Mesothelial cell of epicardium (in vitro differentiated cells): ENCODE results near the gene ECE1. TPM values are rescaled to one million over a fixed set of nuclear protein-coding genes. Genes with fewer than 3 reads are reported as not detected.

Source experiments
- DNase-seq, 2 experiments: peaks; one replicate each; pipeline ENCODE4 v3.0.0; 2021; ENCODE audit warnings: low spot score in 2 of 2; ENCODE audit not compliant: unreplicated experiment in 2 of 2
- H3K27ac Mint-ChIP-seq: 2 replicates; pipeline ENCODE4 v1.8.0; 2021; ENCODE audit warnings: mixed read lengths
- H3K27me3 Mint-ChIP-seq: 2 replicates; pipeline ENCODE4 v1.8.0; 2021; ENCODE audit warnings: low read depth, mixed read lengths
- H3K36me3 Mint-ChIP-seq: 2 replicates; pipeline ENCODE4 v1.8.0; 2021; ENCODE audit warnings: mixed read lengths
- H3K4me1 Mint-ChIP-seq: 2 replicates; pipeline ENCODE4 v1.8.0; 2021; ENCODE audit warnings: mixed read lengths
- H3K4me3 Mint-ChIP-seq: 2 replicates; pipeline ENCODE4 v1.8.0; 2021; ENCODE audit warnings: mild to moderate bottlenecking, moderate library complexity, mixed read lengths
- H3K9me3 Mint-ChIP-seq: 2 replicates; pipeline ENCODE4 v1.8.0; 2021; ENCODE audit warnings: mixed read lengths
- total RNA-seq: library from RNA; stranded (reverse); gene quantifications from 3 replicates; pipeline ENCODE4 v1.2.1, GENCODE V29; 2021
- TF ChIP-seq, protein P1 (sequence below): fragments of 200-600 bp; sonication (generic); IDR thresholded peaks from one replicate; pipeline ENCODE4 v1.5.0; 2021; ENCODE audit warnings: antibody characterized with exemption; ENCODE audit not compliant: unreplicated experiment

ECE1 gene
- total RNA-seq, 1 donor from 2014 or later, result 41.1 TPM

DNA sequence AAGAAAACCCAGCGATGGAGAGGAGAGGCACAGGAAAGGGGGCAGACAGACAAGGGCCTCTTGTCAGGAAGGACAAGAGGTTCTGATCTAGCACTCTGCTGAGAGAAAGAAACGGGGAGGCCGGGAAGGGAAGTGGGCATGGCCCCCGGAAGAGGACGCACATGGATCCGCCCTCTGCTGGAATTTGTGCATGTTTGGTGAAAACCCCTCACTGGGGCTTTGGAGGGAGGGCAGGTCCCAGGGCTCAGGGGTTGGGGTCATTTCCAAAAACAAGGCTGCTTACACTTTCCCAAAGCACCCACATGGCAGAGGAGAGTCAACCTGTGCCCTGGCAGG, 32.4 kb upstream of the ECE1 start:
- Mint-ChIP-seq H3K27me3 (no peaks in the 10 kb centered on the region), H3K4me1 (peaks cover 82% of the 10 kb centered on the region), H3K4me3 (no peak overlapping the region), H3K9me3 (no peaks in the 10 kb centered on the region), H3K27ac (peak overlapping the region; percentile 93), H3K36me3 (no peaks in the 10 kb centered on the region)
- no peak for DNase-seq
- TF ChIP-seq, protein P1, sequence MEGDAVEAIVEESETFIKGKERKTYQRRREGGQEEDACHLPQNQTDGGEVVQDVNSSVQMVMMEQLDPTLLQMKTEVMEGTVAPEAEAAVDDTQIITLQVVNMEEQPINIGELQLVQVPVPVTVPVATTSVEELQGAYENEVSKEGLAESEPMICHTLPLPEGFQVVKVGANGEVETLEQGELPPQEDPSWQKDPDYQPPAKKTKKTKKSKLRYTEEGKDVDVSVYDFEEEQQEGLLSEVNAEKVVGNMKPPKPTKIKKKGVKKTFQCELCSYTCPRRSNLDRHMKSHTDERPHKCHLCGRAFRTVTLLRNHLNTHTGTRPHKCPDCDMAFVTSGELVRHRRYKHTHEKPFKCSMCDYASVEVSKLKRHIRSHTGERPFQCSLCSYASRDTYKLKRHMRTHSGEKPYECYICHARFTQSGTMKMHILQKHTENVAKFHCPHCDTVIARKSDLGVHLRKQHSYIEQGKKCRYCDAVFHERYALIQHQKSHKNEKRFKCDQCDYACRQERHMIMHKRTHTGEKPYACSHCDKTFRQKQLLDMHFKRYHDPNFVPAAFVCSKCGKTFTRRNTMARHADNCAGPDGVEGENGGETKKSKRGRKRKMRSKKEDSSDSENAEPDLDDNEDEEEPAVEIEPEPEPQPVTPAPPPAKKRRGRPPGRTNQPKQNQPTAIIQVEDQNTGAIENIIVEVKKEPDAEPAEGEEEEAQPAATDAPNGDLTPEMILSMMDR, result no peak

DNA sequence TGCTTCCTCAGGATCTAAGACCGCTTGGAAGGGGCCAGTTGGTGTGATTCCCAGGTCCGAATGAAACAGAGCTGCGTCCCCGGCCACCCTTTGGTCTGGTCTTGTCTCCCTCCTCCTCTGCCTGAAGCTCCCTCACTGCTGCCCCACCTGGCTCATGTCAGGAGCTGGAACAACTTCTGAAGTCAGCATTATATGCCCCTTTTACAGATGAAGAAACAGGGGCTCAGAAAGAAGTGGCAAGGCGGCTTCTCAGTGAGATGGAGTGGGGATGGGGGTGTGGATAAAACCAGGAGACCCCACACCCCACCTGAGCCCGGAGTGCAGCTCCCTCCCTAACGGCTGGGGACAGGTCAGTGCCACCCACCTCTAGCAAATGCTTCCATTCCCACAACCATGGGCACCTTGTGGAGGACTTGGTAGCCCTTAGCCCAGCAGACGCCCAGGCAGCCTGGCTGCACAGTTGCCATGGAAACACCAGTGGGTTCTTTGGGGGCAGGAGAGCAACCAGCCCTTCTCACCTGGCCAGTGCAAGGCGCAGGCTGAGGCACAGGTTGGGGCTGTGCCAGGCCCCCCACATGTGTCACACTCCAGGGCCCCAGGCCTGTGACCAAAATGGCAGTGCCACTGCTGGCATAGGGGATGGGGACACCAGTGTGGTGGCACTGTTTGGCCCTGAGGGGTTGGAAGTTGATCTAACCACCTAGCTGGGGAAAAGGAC, 31.9 kb upstream of the ECE1 start:
- Mint-ChIP-seq H3K4me1 (peaks cover 80% of the 10 kb centered on the region), H3K27ac (peak overlapping the region; percentile 93), H3K4me3 (no peak overlapping the region), H3K27me3 (no peaks in the 10 kb centered on the region), H3K36me3 (no peaks in the 10 kb centered on the region), H3K9me3 (no peaks in the 10 kb centered on the region)
- TF ChIP-seq, protein P1, result no peak
- no peak for DNase-seq

GRCh38 chr1:21320410-21321108, 30.3 kb upstream of the ECE1 start:
- no peak overlapping the region for H3K4me3 Mint-ChIP-seq
- H3K9me3 Mint-ChIP-seq, result no peaks in the 10 kb centered on the region
- DNase-seq, result no peak
- no peaks in the 10 kb centered on the region for H3K27me3 Mint-ChIP-seq
- TF ChIP-seq, protein P1, result no peak
- H3K27ac Mint-ChIP-seq, result peak overlapping the region; percentile 79
- peaks cover 74% of the 10 kb centered on the region for H3K4me1 Mint-ChIP-seq
- no peaks in the 10 kb centered on the region for H3K36me3 Mint-ChIP-seq

DNA sequence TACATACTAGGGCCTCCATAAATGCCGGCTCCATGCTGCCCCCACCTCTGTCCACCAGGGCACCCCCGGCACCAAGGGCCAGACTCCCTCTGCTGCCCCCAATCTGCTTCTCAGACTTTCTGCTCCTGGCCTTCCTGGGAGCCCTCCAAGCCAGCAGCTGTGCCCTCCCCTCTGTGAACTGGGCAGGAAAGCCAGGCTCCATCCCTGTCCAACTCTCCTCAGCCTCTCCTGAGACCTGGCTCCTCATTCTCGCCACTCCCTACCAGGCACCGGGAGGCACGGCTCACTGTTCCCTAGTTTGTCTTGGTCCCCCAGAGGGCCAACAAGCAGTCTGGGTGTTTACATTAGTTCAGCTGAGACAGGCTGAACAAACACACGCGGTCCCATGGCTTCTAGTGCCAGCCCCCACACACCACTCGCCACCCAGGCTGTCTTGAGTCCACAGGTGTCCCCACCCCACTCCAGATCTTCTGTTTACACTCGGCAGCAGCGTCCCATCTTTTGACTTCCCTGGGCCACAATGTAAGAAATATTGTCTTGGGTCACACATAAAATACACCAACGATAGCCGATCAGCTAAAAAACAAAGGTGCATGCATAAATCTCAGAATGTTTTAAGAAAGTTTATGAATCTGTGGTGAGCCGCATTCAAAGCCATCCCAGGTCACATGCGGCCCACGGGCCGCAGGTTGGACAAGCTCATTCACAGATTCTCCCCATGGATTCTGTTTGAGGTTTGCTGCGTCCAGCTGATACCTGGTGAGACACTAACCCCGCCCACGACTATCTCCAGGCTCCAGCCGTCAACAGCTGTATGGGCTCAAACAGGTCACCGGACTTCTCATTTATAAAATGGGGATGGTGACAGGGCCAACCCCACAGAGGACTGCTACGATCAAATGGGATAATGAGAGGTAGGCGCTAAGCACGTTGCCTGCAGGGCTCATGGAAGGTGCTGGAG, 29.5 kb upstream of the ECE1 start:
- Mint-ChIP-seq H3K27me3 (no peaks in the 10 kb centered on the region), H3K27ac (peak overlapping the region; percentile 79), H3K4me3 (no peak overlapping the region)

DNA sequence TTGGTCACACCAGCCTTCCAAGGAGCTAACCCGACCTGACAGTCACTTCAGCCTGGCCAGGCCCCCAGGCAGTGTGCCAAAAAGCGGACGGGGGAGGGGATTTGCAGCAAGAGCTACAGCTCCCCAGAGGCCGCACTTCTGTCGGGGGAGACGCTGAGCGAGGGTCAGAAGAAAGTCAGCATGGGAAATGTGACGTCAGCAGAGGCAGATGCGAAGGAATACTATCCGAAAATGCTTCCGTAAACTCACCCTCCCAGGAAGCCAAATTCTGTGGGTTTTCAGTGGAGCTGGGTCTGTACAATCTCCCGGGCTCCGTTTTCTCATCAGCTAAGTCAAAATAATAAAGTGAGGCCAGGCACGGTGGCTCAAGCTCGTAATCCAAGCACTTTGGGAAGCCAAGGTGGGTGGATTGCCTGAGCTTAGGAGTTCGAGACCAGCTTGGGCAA, 28.5 kb upstream of the ECE1 start:
- TF ChIP-seq, protein P1, result no peak

More for the DNA sequence above, 29.5 kb upstream of the ECE1 start:
- Mint-ChIP-seq H3K36me3 (no peaks in the 10 kb centered on the region), H3K4me1 (peaks cover 68% of the 10 kb centered on the region), H3K9me3 (no peaks in the 10 kb centered on the region)
- TF ChIP-seq, protein P1, result no peak
- DNase-seq, result no peak

More for the DNA sequence above, 28.5 kb upstream of the ECE1 start:
- Mint-ChIP-seq H3K27me3 (no peaks in the 10 kb centered on the region), H3K4me3 (peak overlapping the region; percentile 24), H3K9me3 (no peaks in the 10 kb centered on the region), H3K4me1 (peaks cover 66% of the 10 kb centered on the region), H3K27ac (peak overlapping the region; percentile 92), H3K36me3 (no peaks in the 10 kb centered on the region)
- peak; percentile 75 to 87 for DNase-seq
